ENCODE measurements around the gene NLRP12.
"Not testable (repeated sequence)": the region's sequence is repeated elsewhere in the genome, so short reads cannot be mapped to it uniquely, and the experiment has no call there.

NLRP12 gene

GRCh38 chr19:53844849-53845246 is 20.7 kb upstream of the NLRP12 start:
- no peak overlapping the region for H3K27ac ChIP-seq

GRCh38 chr19:53840914-53841313 is 16.8 kb upstream of the NLRP12 start:
- DNase-seq (ENCODE audit: low read depth, low spot score); H3K27ac ChIP-seq; H3K4me3 ChIP-seq; H3K9ac ChIP-seq (ENCODE audit: insufficient read length); H3K36me3 ChIP-seq (ENCODE audit: insufficient read depth, low read length); H3K9me3 ChIP-seq (ENCODE audit: low read depth, low read length): not testable (repeated sequence)

More at GRCh38 chr19:53844849-53845246, 20.7 kb upstream of the NLRP12 start:
- DNase-seq (ENCODE audit: low read depth, low spot score) = no peak
- no peaks in the 10 kb centered on the region for H3K36me3 ChIP-seq (ENCODE audit: insufficient read depth, low read length)
- no peaks in the 10 kb centered on the region for H3K9me3 ChIP-seq (ENCODE audit: low read depth, low read length)
- TF ChIP-seq POLR2AphosphoS5 (IDR thresholded peaks at IDR 0.05; ENCODE audit: borderline replicate concordance, low read depth, low read length) (no peak), FOXP2 (optimal IDR thresholded peaks at IDR 0.05; ENCODE audit: control extremely low read depth, extremely low read length, insufficient read depth) (no peak), EZH2 (IDR thresholded peaks at IDR 0.05) (no peak)
- H3K4me3 ChIP-seq = no peak overlapping the region
- no peak overlapping the region for H3K9ac ChIP-seq (ENCODE audit: insufficient read length)

GRCh38 chr19:53840241-53840640 is 16.1 kb upstream of the NLRP12 start:
- H3K9me3 ChIP-seq (ENCODE audit: low read depth, low read length); H3K27ac ChIP-seq; H3K4me3 ChIP-seq; H3K9ac ChIP-seq (ENCODE audit: insufficient read length); DNase-seq (ENCODE audit: low read depth, low spot score); H3K36me3 ChIP-seq (ENCODE audit: insufficient read depth, low read length): not testable (repeated sequence)

- not testable (repeated sequence) for H3K9me3 ChIP-seq (ENCODE audit: low read depth, low read length); H3K9ac ChIP-seq (ENCODE audit: insufficient read length); DNase-seq (ENCODE audit: low read depth, low spot score); H3K36me3 ChIP-seq (ENCODE audit: insufficient read depth, low read length); H3K27ac ChIP-seq; H3K4me3 ChIP-seq
Observed at GRCh38 chr19:53838446-53838845, 14.3 kb upstream of the NLRP12 start.

DNA sequence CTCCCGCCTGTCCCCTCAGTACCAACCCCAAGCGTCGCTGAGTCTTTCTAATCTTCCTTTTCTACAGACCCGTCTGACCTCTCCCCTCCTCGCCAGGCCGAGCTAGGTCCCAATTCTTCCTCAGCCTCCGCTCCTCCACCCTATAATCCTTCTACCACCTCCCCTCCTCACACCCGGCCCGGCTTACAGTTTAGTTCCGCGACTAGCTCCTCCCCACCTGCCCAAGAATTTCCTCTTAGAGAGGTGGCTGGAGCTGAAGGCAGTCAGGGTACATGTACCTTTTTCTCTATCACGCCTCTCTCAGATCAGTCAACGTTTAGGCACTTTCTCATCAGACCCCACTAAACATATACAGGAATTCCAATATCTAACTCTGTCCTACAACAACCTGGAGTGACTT is 8.7 kb upstream of the NLRP12 start:
- not testable (repeated sequence) for H3K4me3 ChIP-seq; H3K9me3 ChIP-seq (ENCODE audit: low read depth, low read length); H3K9ac ChIP-seq (ENCODE audit: insufficient read length); DNase-seq (ENCODE audit: low read depth, low spot score); H3K27ac ChIP-seq; H3K36me3 ChIP-seq (ENCODE audit: insufficient read depth, low read length)

DNA sequence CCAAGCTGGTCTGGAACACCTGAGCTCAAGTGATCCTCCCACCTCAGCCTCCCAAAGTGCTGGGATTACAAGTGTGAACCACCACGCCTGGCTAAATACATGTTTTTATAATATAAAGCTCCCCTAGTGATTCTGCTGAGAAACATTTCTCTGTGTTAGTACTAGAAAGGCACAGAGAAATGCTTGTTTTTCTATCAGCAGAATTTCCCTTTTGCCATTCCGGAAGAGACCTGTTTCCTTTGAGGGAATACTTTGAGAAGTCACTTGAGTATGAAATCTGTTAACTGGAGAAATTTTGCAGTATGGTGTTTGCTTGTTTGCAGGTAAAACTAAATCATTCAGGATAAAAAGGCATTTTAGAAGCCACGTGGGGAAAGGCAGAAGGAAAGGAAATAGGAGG is 4.4 kb upstream of the NLRP12 start:
- no peak overlapping the region for H3K9ac ChIP-seq (ENCODE audit: insufficient read length)
- H3K27ac ChIP-seq = no peak overlapping the region
- H3K36me3 ChIP-seq (ENCODE audit: insufficient read depth, low read length) = no peaks in the 10 kb centered on the region
- DNase-seq (ENCODE audit: low read depth, low spot score) = no peak
- TF ChIP-seq FOXP2 (optimal IDR thresholded peaks at IDR 0.05; ENCODE audit: control extremely low read depth, extremely low read length, insufficient read depth) (no peak), POLR2AphosphoS5 (IDR thresholded peaks at IDR 0.05; ENCODE audit: borderline replicate concordance, low read depth, low read length) (no peak), EZH2 (IDR thresholded peaks at IDR 0.05) (no peak)
- H3K4me3 ChIP-seq = no peak overlapping the region
- H3K9me3 ChIP-seq (ENCODE audit: low read depth, low read length) = no peaks in the 10 kb centered on the region

GRCh38 chr19:53826876-53827275 is 2.8 kb upstream of the NLRP12 start:
- Histone ChIP-seq H3K9ac (ENCODE audit: insufficient read length) (no peak overlapping the region), H3K4me3 (no peak overlapping the region)
- no peak for TF ChIP-seq POLR2AphosphoS5 (IDR thresholded peaks at IDR 0.05; ENCODE audit: borderline replicate concordance, low read depth, low read length)
- no peak for TF ChIP-seq FOXP2 (optimal IDR thresholded peaks at IDR 0.05; ENCODE audit: control extremely low read depth, extremely low read length, insufficient read depth)
- no peak for TF ChIP-seq EZH2 (IDR thresholded peaks at IDR 0.05)

GRCh38 chr19:53823380-53824120 is 564 bp downstream of the NLRP12 start:
- no peak for DNase-seq (ENCODE audit: low read depth, low spot score)
- Histone ChIP-seq H3K27ac (no peak overlapping the region), H3K4me3 (no peak overlapping the region), H3K9me3 (ENCODE audit: low read depth, low read length) (no peaks in the 10 kb centered on the region), H3K9ac (ENCODE audit: insufficient read length) (no peak overlapping the region), H3K36me3 (ENCODE audit: insufficient read depth, low read length) (no peaks in the 10 kb centered on the region)
- TF ChIP-seq POLR2AphosphoS5 (IDR thresholded peaks at IDR 0.05; ENCODE audit: borderline replicate concordance, low read depth, low read length) (no peak), EZH2 (IDR thresholded peaks at IDR 0.05) (no peak), FOXP2 (optimal IDR thresholded peaks at IDR 0.05; ENCODE audit: control extremely low read depth, extremely low read length, insufficient read depth) (no peak)

More at GRCh38 chr19:53826876-53827275, 2.8 kb upstream of the NLRP12 start:
- DNase-seq (ENCODE audit: low read depth, low spot score) = no peak
- Histone ChIP-seq H3K27ac (no peak overlapping the region), H3K9me3 (ENCODE audit: low read depth, low read length) (no peaks in the 10 kb centered on the region), H3K36me3 (ENCODE audit: insufficient read depth, low read length) (no peaks in the 10 kb centered on the region)

- no peak overlapping the region for H3K27ac ChIP-seq
- no peak for TF ChIP-seq FOXP2 (optimal IDR thresholded peaks at IDR 0.05; ENCODE audit: control extremely low read depth, extremely low read length, insufficient read depth)
- TF ChIP-seq POLR2AphosphoS5 (IDR thresholded peaks at IDR 0.05; ENCODE audit: borderline replicate concordance, low read depth, low read length) = no peak
- TF ChIP-seq EZH2 (IDR thresholded peaks at IDR 0.05) = no peak
- H3K36me3 ChIP-seq (ENCODE audit: insufficient read depth, low read length) = no peaks in the 10 kb centered on the region
- no peak overlapping the region for H3K4me3 ChIP-seq
- no peaks in the 10 kb centered on the region for H3K9me3 ChIP-seq (ENCODE audit: low read depth, low read length)
- DNase-seq (ENCODE audit: low read depth, low spot score) = no peak
- H3K9ac ChIP-seq (ENCODE audit: insufficient read length) = no peak overlapping the region
Observed at GRCh38 chr19:53819861-53820260, 4.3 kb downstream of the NLRP12 start.

Measured in SK-N-MC (cell line).